ENCODE data around the gene ECD.
"Not testable (repeated sequence)": the region's sequence is repeated elsewhere in the genome, so short reads cannot be mapped to it uniquely, and the experiment has no call there.

ECD gene

DNA sequence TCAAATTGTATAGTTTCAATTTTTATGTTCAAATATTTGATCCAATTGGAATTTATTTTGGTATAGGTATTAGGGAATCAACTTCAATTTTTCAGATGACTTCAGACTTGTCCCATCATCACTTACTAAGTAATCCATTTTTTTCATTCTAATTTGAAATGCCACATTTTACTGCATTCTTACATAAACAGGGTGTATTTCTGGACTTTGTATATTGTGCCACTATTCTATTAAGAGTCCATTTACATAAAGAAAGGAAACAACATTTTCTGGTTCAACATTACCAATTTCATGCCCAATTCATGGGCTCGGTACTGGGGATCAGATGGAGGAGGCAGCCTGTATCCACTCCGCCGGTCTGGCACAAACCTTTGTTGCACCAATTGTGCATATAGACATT lies 15.8 kb downstream of the ECD start:
- TF ChIP-seq EZH2phosphoT487 (IDR thresholded peaks at IDR 0.05; ENCODE audit: low read length): no peak
- TF ChIP-seq, protein P1, sequence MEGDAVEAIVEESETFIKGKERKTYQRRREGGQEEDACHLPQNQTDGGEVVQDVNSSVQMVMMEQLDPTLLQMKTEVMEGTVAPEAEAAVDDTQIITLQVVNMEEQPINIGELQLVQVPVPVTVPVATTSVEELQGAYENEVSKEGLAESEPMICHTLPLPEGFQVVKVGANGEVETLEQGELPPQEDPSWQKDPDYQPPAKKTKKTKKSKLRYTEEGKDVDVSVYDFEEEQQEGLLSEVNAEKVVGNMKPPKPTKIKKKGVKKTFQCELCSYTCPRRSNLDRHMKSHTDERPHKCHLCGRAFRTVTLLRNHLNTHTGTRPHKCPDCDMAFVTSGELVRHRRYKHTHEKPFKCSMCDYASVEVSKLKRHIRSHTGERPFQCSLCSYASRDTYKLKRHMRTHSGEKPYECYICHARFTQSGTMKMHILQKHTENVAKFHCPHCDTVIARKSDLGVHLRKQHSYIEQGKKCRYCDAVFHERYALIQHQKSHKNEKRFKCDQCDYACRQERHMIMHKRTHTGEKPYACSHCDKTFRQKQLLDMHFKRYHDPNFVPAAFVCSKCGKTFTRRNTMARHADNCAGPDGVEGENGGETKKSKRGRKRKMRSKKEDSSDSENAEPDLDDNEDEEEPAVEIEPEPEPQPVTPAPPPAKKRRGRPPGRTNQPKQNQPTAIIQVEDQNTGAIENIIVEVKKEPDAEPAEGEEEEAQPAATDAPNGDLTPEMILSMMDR (IDR thresholded peaks at IDR 0.05; ENCODE audit: low read length): no peak
- no peak for TF ChIP-seq EZH2 (optimal IDR thresholded peaks at IDR 0.05; ENCODE audit: low read depth, low read length)
- DNase-seq: no peak
- Histone ChIP-seq H3K9me2 (replicated peaks; ENCODE audit: insufficient read depth, low read length) (no peaks in the 10 kb centered on the region), H3K36me3 (replicated peaks; ENCODE audit: insufficient read depth, low read length) (peaks cover 7% of the 10 kb centered on the region; the same call in 1 of the 2 replicates), H2AFZ (ENCODE audit: low read length) (no peak overlapping the region), H3K4me2 (ENCODE audit: low read depth, low read length) (no peak overlapping the region), H3K9me3 (replicated peaks; ENCODE audit: insufficient read depth, low read length) (no peaks in the 10 kb centered on the region), H3K4me3 (ENCODE audit: low read length) (no peak overlapping the region), H3K4me1 (ENCODE audit: low read length) (peaks cover 13% of the 10 kb centered on the region), H3K9ac (ENCODE audit: low read length) (no peak overlapping the region), H3K27me3 (replicated peaks; ENCODE audit: insufficient read depth, low read length) (no peaks in the 10 kb centered on the region), H3K79me2 (ENCODE audit: low read length) (no peaks in the 10 kb centered on the region), H4K20me1 (ENCODE audit: insufficient read depth, low read length) (no peaks in the 10 kb centered on the region), H3F3A (ENCODE audit: insufficient read depth, low read length) (peaks cover 12% of the 10 kb centered on the region), H3K27ac (ENCODE audit: low read length) (no peak overlapping the region)

DNA sequence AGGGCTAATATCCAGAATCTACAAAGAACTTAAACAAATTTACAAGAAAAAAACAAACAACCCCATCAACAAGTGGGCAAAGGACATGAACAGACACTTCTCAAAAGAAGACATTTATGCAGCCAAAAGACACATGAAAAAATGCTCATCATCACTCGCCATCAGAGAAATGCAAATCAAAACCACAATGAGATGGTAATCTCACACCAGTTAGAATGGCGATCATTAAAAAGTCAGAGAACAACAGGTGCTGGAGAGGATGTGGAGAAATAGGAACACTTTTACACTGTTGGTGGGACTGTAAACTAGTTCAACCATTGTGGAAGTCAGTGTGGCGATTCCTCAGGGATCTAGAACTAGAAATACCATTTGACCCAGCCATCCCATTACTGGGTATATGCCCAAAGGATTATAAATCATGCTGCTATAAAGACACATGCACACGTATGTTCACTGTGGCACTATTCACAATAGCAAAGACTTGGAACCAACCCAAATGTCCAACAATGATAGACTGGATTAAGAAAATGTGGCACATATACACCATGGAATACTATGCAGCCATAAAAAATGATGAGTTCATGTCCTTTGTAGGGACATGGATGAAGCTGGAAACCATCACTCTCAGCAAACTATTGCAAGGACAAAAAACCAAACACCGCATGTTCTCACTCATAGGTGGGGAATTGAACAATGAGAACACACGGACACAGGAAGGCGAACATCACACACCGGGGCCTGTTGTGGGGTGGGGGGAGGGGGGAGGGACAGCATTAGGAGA lies 17.0 kb downstream of the ECD start:
- H3K36me3 ChIP-seq (replicated peaks; ENCODE audit: insufficient read depth, low read length); H3K4me3 ChIP-seq (ENCODE audit: low read length); H3K9ac ChIP-seq (ENCODE audit: low read length); H2AFZ ChIP-seq (ENCODE audit: low read length); H3F3A ChIP-seq (ENCODE audit: insufficient read depth, low read length); H3K9me2 ChIP-seq (replicated peaks; ENCODE audit: insufficient read depth, low read length); H3K4me1 ChIP-seq (ENCODE audit: low read length); H3K79me2 ChIP-seq (ENCODE audit: low read length); H3K9me3 ChIP-seq (replicated peaks; ENCODE audit: insufficient read depth, low read length); H4K20me1 ChIP-seq (ENCODE audit: insufficient read depth, low read length); DNase-seq; H3K27me3 ChIP-seq (replicated peaks; ENCODE audit: insufficient read depth, low read length); H3K4me2 ChIP-seq (ENCODE audit: low read depth, low read length); H3K27ac ChIP-seq (ENCODE audit: low read length): not testable (repeated sequence)

DNA sequence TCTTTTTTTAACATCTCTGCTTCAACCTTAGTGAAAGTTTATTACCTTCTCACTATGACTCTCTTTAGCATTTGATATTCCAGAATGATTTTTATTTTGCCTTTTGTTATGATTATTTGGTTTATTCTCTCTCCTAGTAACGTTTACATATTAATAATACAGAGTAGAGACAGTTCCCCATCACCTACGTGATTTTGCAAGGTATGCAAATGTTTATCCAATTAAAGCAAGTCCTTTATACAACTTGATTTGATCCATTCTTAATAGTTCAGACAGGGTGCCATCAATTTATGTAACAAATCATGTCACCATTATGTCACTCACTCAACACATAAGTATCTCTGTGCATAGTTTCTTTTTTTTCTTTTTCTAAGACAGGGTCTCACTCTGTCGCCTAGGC lies 26.2 kb downstream of the ECD start:
- no peaks in the 10 kb centered on the region for H3K9me2 ChIP-seq (replicated peaks; ENCODE audit: insufficient read depth, low read length)
- H3F3A ChIP-seq (ENCODE audit: insufficient read depth, low read length): no peaks in the 10 kb centered on the region
- no peak for DNase-seq
- H3K4me1 ChIP-seq (ENCODE audit: low read length): no peaks in the 10 kb centered on the region
- H2AFZ ChIP-seq (ENCODE audit: low read length): no peak overlapping the region
- TF ChIP-seq EZH2phosphoT487 (IDR thresholded peaks at IDR 0.05; ENCODE audit: low read length): no peak
- TF ChIP-seq EZH2 (optimal IDR thresholded peaks at IDR 0.05; ENCODE audit: low read depth, low read length): no peak
- TF ChIP-seq, protein P1 (IDR thresholded peaks at IDR 0.05; ENCODE audit: low read length): no peak
- H4K20me1 ChIP-seq (ENCODE audit: insufficient read depth, low read length): no peaks in the 10 kb centered on the region
- H3K27me3 ChIP-seq (replicated peaks; ENCODE audit: insufficient read depth, low read length): no peaks in the 10 kb centered on the region
- no peaks in the 10 kb centered on the region for H3K79me2 ChIP-seq (ENCODE audit: low read length)
- no peak overlapping the region for H3K9ac ChIP-seq (ENCODE audit: low read length)
- no peaks in the 10 kb centered on the region for H3K9me3 ChIP-seq (replicated peaks; ENCODE audit: insufficient read depth, low read length)
- H3K27ac ChIP-seq (ENCODE audit: low read length): no peak overlapping the region
- no peak overlapping the region for H3K4me2 ChIP-seq (ENCODE audit: low read depth, low read length)
- H3K36me3 ChIP-seq (replicated peaks; ENCODE audit: insufficient read depth, low read length): no peaks in the 10 kb centered on the region
- no peak overlapping the region for H3K4me3 ChIP-seq (ENCODE audit: low read length)

DNA sequence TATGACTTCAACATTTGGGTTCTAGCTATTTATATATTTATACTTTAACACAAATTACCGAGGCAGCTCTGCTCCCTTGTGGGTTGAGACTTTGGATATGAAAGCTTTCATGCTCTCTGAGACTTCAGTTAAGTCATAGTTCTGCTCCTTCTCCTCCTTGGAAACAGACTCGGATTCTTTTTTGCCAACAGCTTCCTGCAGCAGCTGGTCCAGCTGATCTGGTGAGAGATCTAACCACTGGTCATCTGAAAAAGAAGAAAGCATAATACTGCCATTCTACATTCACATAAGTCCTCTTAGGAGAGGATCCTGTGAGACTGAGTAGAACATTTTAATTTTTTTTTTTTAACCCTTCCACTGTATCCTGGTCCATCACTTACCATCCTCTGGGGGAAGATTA lies 28.6 kb downstream of the ECD start:
- no peak for DNase-seq
- TF ChIP-seq, protein P1 (IDR thresholded peaks at IDR 0.05; ENCODE audit: low read length): no peak
- no peak for TF ChIP-seq EZH2 (optimal IDR thresholded peaks at IDR 0.05; ENCODE audit: low read depth, low read length)
- no peak for TF ChIP-seq EZH2phosphoT487 (IDR thresholded peaks at IDR 0.05; ENCODE audit: low read length)
- no peaks in the 10 kb centered on the region for H3K79me2 ChIP-seq (ENCODE audit: low read length)
- no peaks in the 10 kb centered on the region for H3K4me1 ChIP-seq (ENCODE audit: low read length)
- H4K20me1 ChIP-seq (ENCODE audit: insufficient read depth, low read length): no peaks in the 10 kb centered on the region
- no peak overlapping the region for H2AFZ ChIP-seq (ENCODE audit: low read length)
- H3K27me3 ChIP-seq (replicated peaks; ENCODE audit: insufficient read depth, low read length): no peaks in the 10 kb centered on the region
- no peaks in the 10 kb centered on the region for H3K9me2 ChIP-seq (replicated peaks; ENCODE audit: insufficient read depth, low read length)
- no peaks in the 10 kb centered on the region for H3K9me3 ChIP-seq (replicated peaks; ENCODE audit: insufficient read depth, low read length)
- H3F3A ChIP-seq (ENCODE audit: insufficient read depth, low read length): no peaks in the 10 kb centered on the region
- H3K4me3 ChIP-seq (ENCODE audit: low read length): no peak overlapping the region
- H3K36me3 ChIP-seq (replicated peaks; ENCODE audit: insufficient read depth, low read length): peaks cover 4% of the 10 kb centered on the region; the same call in 1 of the 2 replicates
- H3K27ac ChIP-seq (ENCODE audit: low read length): no peak overlapping the region
- no peak overlapping the region for H3K9ac ChIP-seq (ENCODE audit: low read length)
- H3K4me2 ChIP-seq (ENCODE audit: low read depth, low read length): no peak overlapping the region

Measured in MM.1S (cell line).